H9 (cell line): ENCODE data around the gene MT1M. TPM values are rescaled to one million over a fixed set of nuclear protein-coding genes. Genes with fewer than 3 reads are reported as not detected.

Experiments used
- DNase-seq: peaks from one replicate; pipeline ENCODE4 v3.0.0-alpha.2; 2017
- H2AFZ ChIP-seq: one replicate; pipeline ENCODE4 v1.6.1; 2013; ENCODE audit warnings: mild to moderate bottlenecking, low read length, control low read depth, moderate library complexity
- H2AK5ac ChIP-seq: 2 replicates; pipeline ENCODE4 v1.6.1; 2013; ENCODE audit warnings: low read length, control low read depth, mixed read lengths; ENCODE audit not compliant: insufficient read length
- H2BK120ac ChIP-seq: one replicate; pipeline ENCODE4 v1.6.1; 2013; ENCODE audit warnings: low read depth, mild to moderate bottlenecking, low read length, control low read depth, inconsistent platforms; ENCODE audit not compliant: poor library complexity, severe bottlenecking
- H2BK12ac ChIP-seq: 2 replicates; pipeline ENCODE4 v1.6.1; 2013; ENCODE audit warnings: low read length, control low read depth, mixed read lengths, low read depth; ENCODE audit not compliant: insufficient read length
- H2BK15ac ChIP-seq: 2 replicates; pipeline ENCODE4 v1.6.1; 2013; ENCODE audit warnings: low read depth, low read length, control low read depth
- H2BK20ac ChIP-seq: one replicate; pipeline ENCODE4 v1.6.1; 2013; ENCODE audit warnings: low read depth, mild to moderate bottlenecking, low read length, control low read depth, inconsistent platforms; ENCODE audit not compliant: poor library complexity, severe bottlenecking
- H2BK5ac ChIP-seq: 2 replicates; pipeline ENCODE4 v1.6.1; 2013; ENCODE audit warnings: low read length, control low read depth, mixed read lengths; ENCODE audit not compliant: insufficient read length
- H3K14ac ChIP-seq: 2 replicates; pipeline ENCODE4 v1.6.1; 2013; ENCODE audit warnings: low read length, control low read depth; ENCODE audit not compliant: insufficient read depth
- H3K18ac ChIP-seq: 2 replicates; pipeline ENCODE4 v1.6.1; 2013; ENCODE audit warnings: low read depth, mild to moderate bottlenecking, mixed read lengths, low read length, control low read depth; ENCODE audit not compliant: insufficient read length
- H3K23ac ChIP-seq: 2 replicates; pipeline ENCODE4 v1.6.1; 2013; ENCODE audit warnings: low read length, control low read depth, mixed read lengths, low read depth; ENCODE audit not compliant: insufficient read length
- H3K23me2 ChIP-seq: 2 replicates; pipeline ENCODE4 v1.6.1; 2013; ENCODE audit warnings: low read depth, mild to moderate bottlenecking, mixed read lengths, low read length, control low read depth; ENCODE audit not compliant: insufficient read length, poor library complexity, severe bottlenecking
- H3K27ac ChIP-seq: 2 replicates; pipeline ENCODE4 v1.5.1; 2013; ENCODE audit warnings: low read length, control low read depth, mixed read lengths, low read depth; ENCODE audit not compliant: insufficient read length
- H3K27me3 ChIP-seq: 2 replicates; pipeline ENCODE4 v1.6.1; 2013; ENCODE audit warnings: low read length, control low read depth, inconsistent platforms; ENCODE audit not compliant: insufficient read depth
- H3K4ac ChIP-seq: 2 replicates; pipeline ENCODE4 v1.6.1; 2013; ENCODE audit warnings: low read depth, mild to moderate bottlenecking, control low read depth, inconsistent platforms, low read length, moderate library complexity
- H3K4me1 ChIP-seq: 2 replicates; pipeline ENCODE4 v1.6.1; 2013; ENCODE audit warnings: low read length, control low read depth, inconsistent platforms; ENCODE audit not compliant: insufficient read depth
- H3K4me2 ChIP-seq: 2 replicates; pipeline ENCODE4 v1.6.1; 2013; ENCODE audit warnings: low read length, control low read depth, mixed read lengths; ENCODE audit not compliant: insufficient read length, insufficient read depth
- H3K56ac ChIP-seq: 2 replicates; pipeline ENCODE4 v1.6.1; 2013; ENCODE audit warnings: low read depth, mild to moderate bottlenecking, mixed read lengths, low read length, control low read depth; ENCODE audit not compliant: insufficient read length
- H3K79me1 ChIP-seq: 2 replicates; pipeline ENCODE4 v1.6.1; 2013; ENCODE audit warnings: low read depth, mild to moderate bottlenecking, moderate library complexity, low read length, control low read depth, inconsistent platforms; ENCODE audit not compliant: insufficient read depth, poor library complexity, severe bottlenecking
- H3K79me2 ChIP-seq: 2 replicates; pipeline ENCODE4 v1.6.1; 2013; ENCODE audit warnings: low read length, control low read depth, inconsistent platforms; ENCODE audit not compliant: insufficient read depth
- H3K9ac ChIP-seq: 2 replicates; pipeline ENCODE4 v1.6.1; 2013; ENCODE audit warnings: low read length, control low read depth, mixed read lengths; ENCODE audit not compliant: insufficient read length; ENCODE audit errors: extremely low read depth
- H3K9me3 ChIP-seq: one replicate; pipeline ENCODE4 v1.6.1; 2013; ENCODE audit warnings: low read depth, low read length, inconsistent platforms; ENCODE audit not compliant: control insufficient read depth
- H3T11ph ChIP-seq: one replicate; pipeline ENCODE4 v1.6.1; 2013; ENCODE audit warnings: mild to moderate bottlenecking, low read length, control low read depth, inconsistent platforms
- H4K20me1 ChIP-seq: one replicate; pipeline ENCODE4 v1.6.1; 2013; ENCODE audit not compliant: control insufficient read depth, insufficient read length, insufficient read depth
- H4K5ac ChIP-seq: 2 replicates; pipeline ENCODE4 v1.6.1; 2013; ENCODE audit warnings: low read depth, mild to moderate bottlenecking, mixed read lengths, low read length, control low read depth; ENCODE audit not compliant: insufficient read length
- H4K8ac ChIP-seq: replicated peaks from 2 replicates; pipeline ENCODE4 v1.6.1; 2013; ENCODE audit warnings: low read length, control low read depth, mixed read lengths, low read depth; ENCODE audit not compliant: insufficient read length
- H4K91ac ChIP-seq: 2 replicates; pipeline ENCODE4 v1.6.1; 2013; ENCODE audit warnings: low read depth, mild to moderate bottlenecking, moderate library complexity, mixed read lengths, low read length, control low read depth; ENCODE audit not compliant: insufficient read length
- H3K27ac Mint-ChIP-seq, 3 experiments: 2 replicates in 2 of 3; 3 replicates in 1 of 3; pipeline ENCODE4 v1.8.0; 2020 to 2021; ENCODE audit warnings: mixed read lengths in 3 of 3, mild to moderate bottlenecking in 1 of 3, moderate library complexity in 1 of 3
- H3K27me3 Mint-ChIP-seq: 2 replicates; pipeline ENCODE4 v1.8.0; 2021; ENCODE audit warnings: low read depth, mild to moderate bottlenecking, moderate library complexity, mixed read lengths
- H3K36me3 Mint-ChIP-seq, 3 experiments: 2 replicates in 2 of 3; 3 replicates in 1 of 3; pipeline ENCODE4 v1.8.0; 2020 to 2021; ENCODE audit warnings: low read depth in 3 of 3, mixed read lengths in 3 of 3; ENCODE audit not compliant: insufficient read depth in 1 of 3
- H3K4me1 Mint-ChIP-seq, 2 experiments: 2 replicates each; pipeline ENCODE4 v1.8.0; 2020; ENCODE audit warnings: mixed read lengths in 2 of 2
- H3K4me3 Mint-ChIP-seq, 2 experiments: 2 replicates in 1 of 2; 3 replicates in 1 of 2; pipeline ENCODE4 v1.8.0; 2020 to 2021; ENCODE audit warnings: mild to moderate bottlenecking in 2 of 2, mixed read lengths in 2 of 2, moderate library complexity in 1 of 2
- H3K9me3 Mint-ChIP-seq, 2 experiments: 2 replicates in 1 of 2; 3 replicates in 1 of 2; pipeline ENCODE4 v1.8.0; 2020; ENCODE audit warnings: mild to moderate bottlenecking in 2 of 2, mixed read lengths in 2 of 2, moderate library complexity in 1 of 2
- WGBS: extraction: QIAGEN DNeasy Blood & Tissue Kit; methylation state at CpG from one replicate; pipeline ENCODE4 v1.1.7; 2013; ENCODE audit warnings: missing lambda C conversion rate, low lambda C conversion rate, mixed read lengths; ENCODE audit not compliant: insufficient read length; ENCODE audit errors: extremely low coverage; 5-methylcytosine and 5-hydroxymethylcytosine counted together
- total RNA-seq: library from RNA; stranded (reverse); gene quantifications from 2 replicates; pipeline ENCODE4 v1.2.1, GENCODE V29; 2021
- TF ChIP-seq, protein P1 (sequence below): fragments of 200-600 bp; sonication (generic); conservative IDR thresholded peaks from 3 replicates; pipeline ENCODE4 v1.8.0; 2021; ENCODE audit warnings: antibody characterized with exemption, mild to moderate bottlenecking

The MT1M gene
- total RNA-seq, 1 experiment from 2014 or later: 1.4 TPM

DNA sequence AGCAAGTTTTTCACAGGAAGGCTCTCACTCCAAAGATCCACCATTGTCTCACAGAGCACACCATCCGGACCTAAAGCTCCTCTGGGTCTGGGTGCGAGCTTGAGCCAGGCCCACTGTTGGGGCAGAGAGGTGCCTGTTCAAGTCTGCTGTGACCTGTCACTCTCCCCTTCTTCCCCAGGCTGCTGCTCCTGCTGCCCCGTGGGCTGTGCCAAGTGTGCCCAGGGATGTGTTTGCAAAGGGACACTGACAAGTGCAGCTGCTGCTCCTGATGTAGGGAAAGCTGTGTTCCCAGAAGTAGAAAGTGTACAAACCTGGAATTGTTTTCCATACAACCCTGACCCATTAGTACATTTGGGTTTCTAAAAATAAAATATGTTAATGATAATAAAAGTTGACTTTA is 45.0 kb downstream of the MT1M start:
- no peak for DNase-seq
- no peaks in the 10 kb centered on the region for H3K9me3 ChIP-seq
- H2AFZ ChIP-seq: no peak overlapping the region
- H3K36me3 Mint-ChIP-seq: no peaks in the 10 kb centered on the region
- H3K79me2 ChIP-seq: no peaks in the 10 kb centered on the region
- no peak overlapping the region for H2BK120ac ChIP-seq
- H3K4me3 Mint-ChIP-seq: no peak overlapping the region
- H4K20me1 ChIP-seq: no peaks in the 10 kb centered on the region
- peaks cover 47% of the 10 kb centered on the region for H3K27me3 Mint-ChIP-seq
- TF ChIP-seq, protein P1, sequence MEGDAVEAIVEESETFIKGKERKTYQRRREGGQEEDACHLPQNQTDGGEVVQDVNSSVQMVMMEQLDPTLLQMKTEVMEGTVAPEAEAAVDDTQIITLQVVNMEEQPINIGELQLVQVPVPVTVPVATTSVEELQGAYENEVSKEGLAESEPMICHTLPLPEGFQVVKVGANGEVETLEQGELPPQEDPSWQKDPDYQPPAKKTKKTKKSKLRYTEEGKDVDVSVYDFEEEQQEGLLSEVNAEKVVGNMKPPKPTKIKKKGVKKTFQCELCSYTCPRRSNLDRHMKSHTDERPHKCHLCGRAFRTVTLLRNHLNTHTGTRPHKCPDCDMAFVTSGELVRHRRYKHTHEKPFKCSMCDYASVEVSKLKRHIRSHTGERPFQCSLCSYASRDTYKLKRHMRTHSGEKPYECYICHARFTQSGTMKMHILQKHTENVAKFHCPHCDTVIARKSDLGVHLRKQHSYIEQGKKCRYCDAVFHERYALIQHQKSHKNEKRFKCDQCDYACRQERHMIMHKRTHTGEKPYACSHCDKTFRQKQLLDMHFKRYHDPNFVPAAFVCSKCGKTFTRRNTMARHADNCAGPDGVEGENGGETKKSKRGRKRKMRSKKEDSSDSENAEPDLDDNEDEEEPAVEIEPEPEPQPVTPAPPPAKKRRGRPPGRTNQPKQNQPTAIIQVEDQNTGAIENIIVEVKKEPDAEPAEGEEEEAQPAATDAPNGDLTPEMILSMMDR: no peak
- no peak overlapping the region for H4K91ac ChIP-seq
- no peak overlapping the region for H3K4ac ChIP-seq
- no peaks in the 10 kb centered on the region; a peak in 1 of 5 replicates for H3K9me3 Mint-ChIP-seq
- H3K27ac Mint-ChIP-seq: no peak overlapping the region
- no CpG with 5 or more reads among the region's 3 CpGs for WGBS
- H3K56ac ChIP-seq: no peak overlapping the region
- no peak overlapping the region for H3K18ac ChIP-seq
- no peaks in the 10 kb centered on the region; the same call in 1 of the 2 replicates for H3K27me3 ChIP-seq
- no peak overlapping the region for H3K9ac ChIP-seq
- H3K23me2 ChIP-seq: peaks cover 14% of the 10 kb centered on the region
- no peak overlapping the region for H2AK5ac ChIP-seq
- H3K4me1 Mint-ChIP-seq: peaks cover 36 to 37% of the 10 kb centered on the region in 2 experiments
- H3T11ph ChIP-seq: no peak overlapping the region
- H3K4me1 ChIP-seq: 0 out of 2 replicates have a peak, but pooled peaks cover 2% of the 10 kb centered on the region
- no peak overlapping the region for H4K5ac ChIP-seq
- H3K4me2 ChIP-seq: no peak overlapping the region
- H3K14ac ChIP-seq: no peak overlapping the region
- no peak overlapping the region for H2BK5ac ChIP-seq
- no peaks in the 10 kb centered on the region for H3K79me1 ChIP-seq
- no peak overlapping the region for H2BK12ac ChIP-seq
- no peak overlapping the region for H4K8ac ChIP-seq
- H3K23ac ChIP-seq: no peak overlapping the region
- H3K27ac ChIP-seq: no peak overlapping the region
- H2BK20ac ChIP-seq: no peak overlapping the region
- no peak overlapping the region for H2BK15ac ChIP-seq
